ENCODE data around the gene GPRC6A. TPM values are rescaled to one million over a fixed set of nuclear protein-coding genes. Genes with fewer than 3 reads are reported as not detected.

Gene GPRC6A
- total and polyA plus RNA-seq, 2 of the 13 experiments (the other 11 are each of a cell fraction or from before 2014, with no cell fraction given) = not detected

- ChIA-PET CTCF (ENCODE audit: low intra/inter-chr PET ratio, low total read pairs) (no interaction called here), POLR2A (no interaction called here)
- intact Hi-C loops (cut with micrococcal nuclease; ENCODE audit: unreplicated experiment) (no loop called here), in situ Hi-C loops (cut with HindIII; ENCODE audit: extremely low pct_ligation_motif_present, low pct_unique_long_range_greater_than_20kb) (no loop called here)
- no peak overlapping the region for H3K4me2 ChIP-seq (ENCODE audit: low read depth, low read length)
- TF ChIP-seq ZNF761 (CRISPR knock-in tag; conservative IDR thresholded peaks at IDR 0.05) (no peak), ATF7-NPFF (CRISPR knock-in tag; IDR thresholded peaks at IDR 0.05; ENCODE audit: low read depth) (no peak), ZNF768 (CRISPR knock-in tag; IDR thresholded peaks at IDR 0.05) (no peak), AKAP8 (CRISPR knock-in tag; IDR thresholded peaks at IDR 0.05) (no peak), REXO4 (CRISPR knock-in tag; IDR thresholded peaks at IDR 0.05; ENCODE audit: borderline replicate concordance) (no peak)
- no peak overlapping the region for H3K4me3 ChIP-seq (replicated peaks in 1 of 3; ENCODE audit: insufficient read depth in 1 of 3, low read depth in 2 of 3, low read length in 3 of 3)
- 44% methylated on average over 5 of the region's 5 CpGs for WGBS (ENCODE audit: low lambda C conversion rate)
- FAIRE-seq (no peak), ATAC-seq (no peak), DNase-seq (ENCODE audit: low spot score) (no peak)
- no TSS peak for BruUV-seq (replicated peaks)
- no peak overlapping the region for H2AFZ ChIP-seq (ENCODE audit: low read length)
- H3K9me3 ChIP-seq (ENCODE audit: low read length) = no peaks in the 10 kb centered on the region
- no peaks in the 10 kb centered on the region for H4K20me1 ChIP-seq (ENCODE audit: insufficient read depth, low read length)
- no peaks in the 10 kb centered on the region for H3K79me2 ChIP-seq (ENCODE audit: insufficient read depth, low read length)
- H3K27ac ChIP-seq (ENCODE audit: extremely low read length, insufficient read depth, low read length) = no peak overlapping the region
- no peaks in the 10 kb centered on the region for H3K36me3 ChIP-seq (replicated peaks in 1 of 2; ENCODE audit: control insufficient read depth in 1 of 2, insufficient read depth in 2 of 2, low read length in 2 of 2)
- H3K27me3 ChIP-seq (ENCODE audit: control insufficient read depth in 1 of 2, insufficient read depth in 2 of 2, low read length in 2 of 2) = no peaks in the 10 kb centered on the region
- H3K4me1 ChIP-seq (ENCODE audit: insufficient read depth, low read length) = no peaks in the 10 kb centered on the region
- no peak overlapping the region for H3K9ac ChIP-seq (ENCODE audit: insufficient read depth, low read depth, low read length)
Measured at GRCh38 chr6:116745176-116745575, 83.7 kb downstream of the GPRC6A start.

Other genes with a start within 250 kb of the GPRC6A start
- 0.14 and 0.40 TPM in 2 replicates for gene RSPH4A, start 212.6 kb downstream of the GPRC6A start, total RNA-seq (2016; rRNA removed; fragmentation: Illumina TruSeq; extraction: Trizol)
- 0.08 and 0.24 TPM in 2 replicates for gene RSPH4A, start 212.6 kb downstream of the GPRC6A start, polyA plus RNA-seq (2011; rRNA removed)
- gene ZUP1, start 160.3 kb downstream of the GPRC6A start, total RNA-seq (2016; rRNA removed; fragmentation: Illumina TruSeq; extraction: Trizol) = 29.3 and 40.3 TPM in 2 replicates
- gene ZUP1, start 160.3 kb downstream of the GPRC6A start, polyA plus RNA-seq (2011; rRNA removed) = 11.1 and 12.5 TPM in 2 replicates
- gene KPNA5, start 147.9 kb downstream of the GPRC6A start, total RNA-seq (2016; rRNA removed; fragmentation: Illumina TruSeq; extraction: Trizol) = 13.0 and 13.1 TPM in 2 replicates
- gene KPNA5, start 147.9 kb downstream of the GPRC6A start, polyA plus RNA-seq (2011; rRNA removed) = 4.8 and 5.3 TPM in 2 replicates
- not detected in 2 replicates for gene FAM162B, start 63.4 kb downstream of the GPRC6A start, total RNA-seq (2016; rRNA removed; fragmentation: Illumina TruSeq; extraction: Trizol)
- 0.17 TPM in 1 of 2 replicates, not detected in the other for gene FAM162B, start 63.4 kb downstream of the GPRC6A start, polyA plus RNA-seq (2011; rRNA removed)
- gene RFX6, start 48.2 kb upstream of the GPRC6A start, total RNA-seq (2016; rRNA removed; fragmentation: Illumina TruSeq; extraction: Trizol) = not detected in 2 replicates
- 0.04 TPM in 1 of 2 replicates, not detected in the other for gene RFX6, start 48.2 kb upstream of the GPRC6A start, polyA plus RNA-seq (2011; rRNA removed)

All from HepG2 (cell line).